NT2/D1 (cell line): ENCODE data around the gene POLR1B.

ENCODE experiments used
- SUZ12 ChIP-seq: IDR thresholded peaks from 2 replicates; pipeline ENCODE4 v1.6.1; 2011; ENCODE audit not compliant: insufficient read length, insufficient read depth; ENCODE audit errors: extremely low read depth
- YY1 ChIP-seq: IDR thresholded peaks from 2 replicates; pipeline ENCODE4 v1.6.1; 2011; ENCODE audit not compliant: insufficient read length, insufficient read depth

GRCh38 chr2:112606547-112606946 lies 64.3 kb downstream of the POLR1B start:
- TF ChIP-seq YY1, result no peak
- no peak for TF ChIP-seq SUZ12
